Fibroblast of mammary gland (primary cell): ENCODE data around the gene USP47.

Source experiments
- DNase-seq: peaks from one replicate; pipeline ENCODE4 v3.0.0-alpha.2; 2010; ENCODE audit warnings: low read depth
- H3K4me3 ChIP-seq: 2 replicates; pipeline ENCODE4 v1.5.1; 2011; ENCODE audit warnings: low read depth, mild to moderate bottlenecking, low read length, moderate library complexity; ENCODE audit not compliant: control insufficient read depth
- CTCF ChIP-seq: conservative IDR thresholded peaks from 2 replicates; pipeline ENCODE4 v1.5.1; 2011; ENCODE audit warnings: low read depth, low read length, inconsistent platforms; ENCODE audit not compliant: control insufficient read depth, insufficient read depth

Gene USP47

DNA sequence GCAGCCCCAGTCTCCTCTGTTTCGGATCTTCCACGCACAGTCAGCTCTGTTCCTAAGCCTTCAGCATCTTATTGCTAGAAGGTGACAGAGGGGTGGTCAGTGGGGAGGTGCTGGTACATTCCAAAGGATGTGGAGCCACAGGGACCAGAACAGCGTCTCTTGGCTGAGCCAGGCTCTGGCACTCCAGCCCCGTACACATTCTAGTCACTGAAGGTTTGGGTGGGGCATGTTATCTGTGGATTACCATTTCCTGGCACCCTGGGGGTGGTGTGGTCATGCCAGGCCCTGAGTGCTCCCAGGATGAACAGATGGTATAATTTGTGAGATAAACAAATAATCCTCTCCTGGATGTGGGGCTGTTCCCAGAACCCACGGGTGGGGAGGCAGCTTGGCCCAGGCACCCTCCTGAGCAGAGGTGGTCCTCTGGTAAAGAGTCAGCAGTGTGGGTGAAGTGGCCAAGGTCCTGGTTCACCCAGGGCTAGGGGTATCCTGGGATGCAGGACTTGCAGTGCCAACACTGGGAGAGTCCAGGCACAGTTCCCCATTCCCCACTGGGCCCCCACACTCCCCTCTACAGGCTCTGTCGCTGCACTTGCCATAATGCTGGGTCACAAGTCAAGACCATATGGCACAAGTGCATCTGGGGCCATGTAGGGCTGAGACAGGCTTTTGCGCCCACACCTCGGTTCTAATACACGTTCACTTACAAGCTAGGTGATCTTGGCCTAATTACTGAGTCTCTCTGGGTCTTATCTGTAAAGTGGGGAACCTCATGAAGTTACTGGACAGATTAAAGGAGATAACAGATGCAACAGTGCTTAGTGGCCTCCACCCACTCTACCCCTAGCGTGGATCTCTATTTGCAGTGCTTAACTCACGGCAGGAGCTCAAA lies 133.7 kb downstream of the USP47 start:
- H3K4me3 ChIP-seq = no peak overlapping the region
- no peak for TF ChIP-seq CTCF
- DNase-seq = no peak

DNA sequence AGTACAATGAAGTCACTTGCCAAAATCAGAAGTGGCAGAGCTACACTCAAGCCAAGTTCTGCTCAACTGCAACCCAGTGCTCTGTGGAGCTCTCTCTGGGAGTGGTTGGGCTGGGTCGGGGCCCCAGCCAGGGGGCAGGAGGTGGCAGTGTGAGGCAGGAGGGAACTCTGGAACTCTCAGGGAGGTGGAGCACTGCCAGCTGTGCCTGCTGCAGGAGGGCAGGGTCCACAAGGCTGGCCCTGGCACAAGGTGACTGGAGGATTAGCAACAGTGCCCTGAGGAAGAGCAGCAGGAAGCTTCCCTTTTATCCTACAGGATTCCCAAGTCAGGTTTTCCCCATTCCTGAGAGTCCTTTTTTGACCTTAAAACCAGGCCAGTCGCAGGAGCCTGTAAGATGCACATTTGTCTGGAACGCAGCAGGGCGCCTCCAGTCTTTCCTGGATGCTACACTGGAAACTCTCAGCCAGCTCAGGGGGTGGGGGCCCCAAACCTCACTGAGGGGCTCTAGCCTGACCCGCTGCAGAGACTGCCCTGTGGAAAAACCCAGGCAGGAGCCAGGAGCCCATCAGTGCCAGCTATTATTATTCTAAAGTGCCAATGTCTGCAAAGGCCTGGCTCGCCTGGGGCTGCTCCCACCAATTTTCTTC lies 134.8 kb downstream of the USP47 start:
- no peak for TF ChIP-seq CTCF
- no peak overlapping the region for H3K4me3 ChIP-seq
- DNase-seq = no peak

- TF ChIP-seq CTCF = no peak
- H3K4me3 ChIP-seq = no peak overlapping the region
- peak; percentile 93 for DNase-seq
Measured at GRCh38 chr11:11977206-11977938, 135.6 kb downstream of the USP47 start.

DNA sequence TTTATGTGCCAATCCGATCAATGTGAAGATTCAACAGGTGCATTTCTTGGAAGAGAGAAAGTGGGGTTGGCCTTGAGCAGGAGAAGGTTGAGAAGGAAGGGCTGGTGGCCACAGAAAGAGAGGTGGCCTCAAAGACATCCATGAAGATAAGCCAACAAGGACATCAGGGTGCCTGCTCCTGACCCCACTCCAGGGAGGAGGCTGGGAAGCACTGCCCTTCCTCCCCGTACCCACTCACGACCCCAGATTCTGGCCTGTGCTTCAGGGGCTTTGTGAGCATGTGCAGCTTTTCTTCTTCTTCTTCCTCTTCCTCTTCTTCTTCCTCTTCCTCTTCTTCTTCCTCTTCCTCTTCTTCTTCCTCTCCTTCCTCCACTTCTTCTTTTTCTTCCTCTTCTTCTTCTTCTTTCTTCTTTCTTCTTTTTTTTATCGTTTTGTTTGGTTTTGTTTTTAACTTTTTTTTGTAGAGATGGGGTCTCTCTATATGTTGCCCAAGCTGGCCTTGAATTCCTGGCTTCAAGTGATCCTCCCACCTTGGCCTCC lies 136.4 kb downstream of the USP47 start:
- H3K4me3 ChIP-seq = no peak overlapping the region
- no peak for TF ChIP-seq CTCF
- DNase-seq = no peak

DNA sequence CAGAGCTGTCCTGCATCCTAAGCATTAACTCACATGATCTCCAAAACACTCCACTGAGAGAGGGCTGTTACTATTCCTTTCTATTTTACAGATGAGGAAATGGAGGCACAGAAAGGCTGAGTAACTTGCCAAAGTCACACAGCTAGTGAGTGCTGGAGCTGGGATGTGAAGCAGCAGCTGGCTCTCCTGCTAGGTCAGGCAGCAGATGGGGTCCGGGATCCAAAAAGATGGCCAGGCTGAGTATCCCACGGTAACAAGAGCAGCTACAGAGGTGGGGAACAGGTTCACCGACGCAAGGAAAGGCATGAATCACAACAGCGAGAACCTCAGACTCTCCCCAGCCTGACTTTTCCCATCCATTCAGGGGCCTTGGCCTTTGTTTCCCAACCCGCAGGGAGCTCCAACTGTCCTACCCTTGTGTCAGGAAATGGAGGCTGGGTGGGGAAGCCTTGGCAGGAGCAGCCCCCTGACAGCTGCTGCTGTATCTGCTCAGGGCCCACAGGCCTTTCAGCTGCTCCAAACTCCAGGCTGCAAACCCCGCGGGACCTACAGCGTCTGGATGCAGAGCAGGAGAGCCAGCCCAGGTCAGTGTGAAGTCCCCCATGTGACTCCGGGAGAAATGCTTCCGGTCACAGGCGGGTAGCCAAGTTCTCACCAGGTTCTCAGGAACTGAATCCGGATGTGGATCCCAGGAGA lies 137.2 kb downstream of the USP47 start:
- peak; percentile 79 for DNase-seq
- TF ChIP-seq CTCF = no peak
- no peak overlapping the region for H3K4me3 ChIP-seq
